ENCODE measurements around the gene CDH19.

GRCh38 chr18:66599190-66599589 lies 4.7 kb downstream of the CDH19 start:
- TF ChIP-seq FOSL1 (IDR thresholded peaks at IDR 0.05; ENCODE audit: low read depth) (no peak), CEBPB (IDR thresholded peaks at IDR 0.05; ENCODE audit: low read depth) (no peak), CTCF (IDR thresholded peaks at IDR 0.05 in 2 of 3, conservative IDR thresholded peaks at IDR 0.05 in 1 of 3; ENCODE audit: borderline replicate concordance in 1 of 3, insufficient read depth in 1 of 3, low read depth in 2 of 3, low read length in 2 of 3) (no peak), EZH2 (IDR thresholded peaks at IDR 0.05) (no peak), RAD21 (IDR thresholded peaks at IDR 0.05; ENCODE audit: low read depth) (no peak), ZNF274 (IDR thresholded peaks at IDR 0.05; ENCODE audit: low read depth, low read length) (no peak), CBX3 (IDR thresholded peaks at IDR 0.05; ENCODE audit: low read depth) (no peak), ZFX (IDR thresholded peaks at IDR 0.05) (no peak), POLR2A (IDR thresholded peaks at IDR 0.05; ENCODE audit: borderline replicate concordance, extremely low read depth, insufficient read depth, insufficient read length) (no peak)

Measured in HCT116 (cell line).